AG10803 (cell line): ENCODE data around the gene CLCN6.

ENCODE experiments used
- DNase-seq: peaks from one replicate; pipeline ENCODE4 v3.0.0; 2010; ENCODE audit warnings: low read depth
- H3K4me3 ChIP-seq: 2 replicates; pipeline ENCODE4 v1.5.1; 2011; ENCODE audit warnings: mild to moderate bottlenecking, low read length, control low read depth
- CTCF ChIP-seq: conservative IDR thresholded peaks from 2 replicates; pipeline ENCODE4 v1.5.1; 2011; ENCODE audit warnings: mild to moderate bottlenecking, low read length, control low read depth, inconsistent platforms

The CLCN6 gene

GRCh38 chr1:11790880-11791715 lies 14.9 kb upstream of the CLCN6 start:
- peak; percentile 94 for DNase-seq
- no peak for TF ChIP-seq CTCF
- no peak overlapping the region for H3K4me3 ChIP-seq

- H3K4me3 ChIP-seq = no peak overlapping the region
- DNase-seq = no peak
- no peak for TF ChIP-seq CTCF
These were observed 13.9 kb upstream of the CLCN6 start for GRCh38 chr1:11792106-11792505.

GRCh38 chr1:11793819-11794218 lies 12.2 kb upstream of the CLCN6 start:
- no peak for DNase-seq
- no peak for TF ChIP-seq CTCF
- H3K4me3 ChIP-seq = no peak overlapping the region

- no peak for DNase-seq
- TF ChIP-seq CTCF = no peak
- no peak overlapping the region for H3K4me3 ChIP-seq
These were observed 11.3 kb upstream of the CLCN6 start for GRCh38 chr1:11794446-11795237.

- DNase-seq = no peak
- no peak overlapping the region for H3K4me3 ChIP-seq
- TF ChIP-seq CTCF = no peak
These were observed 10.6 kb upstream of the CLCN6 start for GRCh38 chr1:11795238-11795890.

- TF ChIP-seq CTCF = no peak
- DNase-seq = no peak
- H3K4me3 ChIP-seq = no peak overlapping the region
These were observed 9.8 kb upstream of the CLCN6 start for GRCh38 chr1:11796036-11796828.
